H1 (cell line): ENCODE measurements around the gene SYTL1. TPM values are rescaled to one million over a fixed set of nuclear protein-coding genes. Genes with fewer than 3 reads are reported as not detected.

Experiments
- CTCF ChIA-PET: fragments of 300-600 bp; sonication (Branson Sonifier 250); formaldehyde crosslinking; loops from one replicate; lab custom pipeline; 2021; ENCODE audit not compliant: partially characterized antibody; lab: Charles Lee
- POLR2A ChIA-PET: fragments of 300-600 bp; sonication (Branson Sonifier 250); formaldehyde crosslinking; loops from one replicate; lab custom pipeline; 2021; ENCODE audit warnings: inconsistent platforms; ENCODE audit not compliant: partially characterized antibody; lab: Charles Lee
- DNase-seq, 2 experiments: peaks; one replicate each; pipeline versions ENCODE4 v3.0.0 to v3.0.0-alpha.2; 2010 to 2022; ENCODE audit warnings: low spot score in 2 of 2, low read depth in 1 of 2, mixed read lengths in 1 of 2
- FAIRE-seq: peaks from 2 replicates; lab custom pipeline; 2011; peaks lifted over from hg19 to GRCh38; lab: Jason Lieb, UNC
- H2AFZ ChIP-seq: 2 replicates; pipeline ENCODE4 v1.8.1; 2012; ENCODE audit warnings: low read length, inconsistent platforms
- H2AK5ac ChIP-seq: 2 replicates; pipeline ENCODE4 v1.6.1; 2013; ENCODE audit warnings: low read depth, low read length
- H2BK120ac ChIP-seq: replicated peaks from 2 replicates; pipeline ENCODE3; 2013; ENCODE audit warnings: low read depth, low read length, inconsistent platforms
- H2BK12ac ChIP-seq: 2 replicates; pipeline ENCODE4 v1.6.1; 2013; ENCODE audit warnings: low read depth, low read length
- H2BK15ac ChIP-seq: 2 replicates; pipeline ENCODE4 v1.6.1; 2013; ENCODE audit warnings: low read length
- H2BK20ac ChIP-seq: 2 replicates; pipeline ENCODE4 v1.6.1; 2013; ENCODE audit warnings: low read length
- H2BK5ac ChIP-seq: 2 replicates; pipeline ENCODE4 v1.6.1; 2013; ENCODE audit warnings: low read depth, low read length
- H3K14ac ChIP-seq: 2 replicates; pipeline ENCODE4 v1.6.1; 2013; ENCODE audit warnings: inconsistent platforms; ENCODE audit not compliant: insufficient read length
- H3K18ac ChIP-seq: 2 replicates; pipeline ENCODE4 v1.6.1; 2013; ENCODE audit warnings: low read length; ENCODE audit errors: extremely low read depth
- H3K23ac ChIP-seq: 2 replicates; pipeline ENCODE4 v1.6.1; 2013; ENCODE audit warnings: inconsistent platforms; ENCODE audit not compliant: insufficient read length
- H3K23me2 ChIP-seq: 2 replicates; pipeline ENCODE4 v1.6.1; 2013; ENCODE audit warnings: low read depth, low read length
- H3K27ac ChIP-seq: 2 replicates; pipeline ENCODE4 v1.6.1; 2011; ENCODE audit warnings: low read depth, low read length, inconsistent platforms
- H3K27me3 ChIP-seq, 4 experiments: replicated peaks in 1 of 4; 1 replicate in 1 of 4; 2 replicates in 3 of 4; pipeline versions ENCODE4 v1.6.1 to v1.8.1; 2011 to 2013; ENCODE audit warnings: low read length in 3 of 4, mild to moderate bottlenecking in 3 of 4, inconsistent platforms in 2 of 4, mixed read lengths in 2 of 4, moderate library complexity in 1 of 4; ENCODE audit not compliant: control insufficient read depth in 3 of 4, insufficient read depth in 3 of 4; ENCODE audit errors: extremely low read depth in 1 of 4
- H3K36me3 ChIP-seq, 4 experiments: 2 replicates each; pipeline versions ENCODE4 v1.6.1 to v1.8.1; 2011 to 2013; ENCODE audit warnings: mild to moderate bottlenecking in 4 of 4, low read length in 3 of 4, moderate library complexity in 2 of 4, control low read depth in 1 of 4, inconsistent platforms in 1 of 4; ENCODE audit not compliant: insufficient read depth in 4 of 4, control insufficient read depth in 2 of 4
- H3K4ac ChIP-seq: replicated peaks from 2 replicates; pipeline ENCODE3; 2013; ENCODE audit warnings: low read length, low read depth, mixed read lengths, inconsistent platforms; ENCODE audit not compliant: insufficient read length
- H3K4me1 ChIP-seq, 4 experiments: replicated peaks in 1 of 4; 1 replicate in 1 of 4; 2 replicates in 3 of 4; pipeline versions ENCODE4 v1.6.1 to v1.8.1; 2011 to 2013; ENCODE audit warnings: low read length in 3 of 4, inconsistent platforms in 2 of 4, mixed read lengths in 1 of 4; ENCODE audit not compliant: insufficient read depth in 4 of 4, control insufficient read depth in 3 of 4
- H3K4me2 ChIP-seq, 2 experiments: 2 replicates each; pipeline versions ENCODE4 v1.6.1 to v1.8.1; 2011 to 2013; ENCODE audit warnings: low read depth in 2 of 2, low read length in 2 of 2, control low read depth in 1 of 2, inconsistent platforms in 1 of 2, mild to moderate bottlenecking in 1 of 2; ENCODE audit not compliant: insufficient read depth in 1 of 2
- H3K4me3 ChIP-seq, 4 experiments: fragments of 200-600, 300-600 bp in 1 of 4; sonication (generic), shearing (Covaris generic), sonication (Bioruptor Twin) in 1 of 4; 2 replicates each; pipeline versions ENCODE4 v1.5.1 to v1.8.1; 2011 to 2016; ENCODE audit warnings: low read length in 4 of 4, low read depth in 3 of 4, control low read depth in 2 of 4, inconsistent platforms in 2 of 4, mild to moderate bottlenecking in 2 of 4, mixed read lengths in 1 of 4, moderate library complexity in 1 of 4; ENCODE audit not compliant: insufficient read depth in 2 of 4; ENCODE audit errors: extremely low read depth in 1 of 4
- H3K56ac ChIP-seq: replicated peaks from 2 replicates; pipeline ENCODE3; 2013; ENCODE audit warnings: low read depth, mild to moderate bottlenecking, mixed read lengths, low read length, inconsistent platforms; ENCODE audit not compliant: insufficient read length
- H3K79me1 ChIP-seq: 2 replicates; pipeline ENCODE4 v1.6.1; 2013; ENCODE audit warnings: low read depth, low read length, control low read depth
- H3K79me2 ChIP-seq, 2 experiments: 2 replicates each; pipeline versions ENCODE4 v1.6.1 to v1.8.1; 2012 to 2013; ENCODE audit warnings: low read length in 2 of 2, mild to moderate bottlenecking in 2 of 2, inconsistent platforms in 1 of 2; ENCODE audit not compliant: insufficient read depth in 2 of 2, control insufficient read depth in 1 of 2
- H3K9ac ChIP-seq, 4 experiments: replicated peaks in 1 of 4; 1 replicate in 1 of 4; 2 replicates in 3 of 4; pipeline versions ENCODE4 v1.6.1 to v1.8.1; 2011 to 2013; ENCODE audit warnings: low read depth in 3 of 4, low read length in 3 of 4, control low read depth in 2 of 4, mild to moderate bottlenecking in 2 of 4, moderate library complexity in 2 of 4, inconsistent platforms in 1 of 4; ENCODE audit errors: extremely low read depth in 1 of 4
- H3K9me3 ChIP-seq, 2 experiments: 2 replicates each; pipeline versions ENCODE4 v1.6.1 to v1.8.1; 2012 to 2013; ENCODE audit warnings: mild to moderate bottlenecking in 2 of 2, moderate library complexity in 2 of 2, control low read depth in 1 of 2, inconsistent platforms in 1 of 2, low read depth in 1 of 2, low read length in 1 of 2, mixed read lengths in 1 of 2; ENCODE audit not compliant: insufficient read depth in 2 of 2
- H4K20me1 ChIP-seq, 2 experiments: replicated peaks in 1 of 2; 2 replicates each; pipeline versions ENCODE3 to v1.8.1; 2011 to 2013; ENCODE audit warnings: inconsistent platforms in 2 of 2, low read length in 2 of 2, mild to moderate bottlenecking in 1 of 2; ENCODE audit not compliant: insufficient read depth in 2 of 2, control insufficient read depth in 1 of 2
- H4K5ac ChIP-seq: 2 replicates; pipeline ENCODE4 v1.6.1; 2013; ENCODE audit warnings: low read length, low read depth, mixed read lengths, inconsistent platforms; ENCODE audit not compliant: insufficient read length
- H4K8ac ChIP-seq: 2 replicates; pipeline ENCODE4 v1.8.0; 2013; ENCODE audit warnings: mild to moderate bottlenecking, moderate library complexity, low read length, inconsistent platforms; ENCODE audit not compliant: insufficient read depth; ENCODE audit errors: extremely low read depth
- H4K91ac ChIP-seq: replicated peaks from 2 replicates; pipeline ENCODE3; 2013; ENCODE audit warnings: low read length, mixed read lengths, inconsistent platforms; ENCODE audit not compliant: insufficient read length
- TEAD4 ChIP-seq: IDR thresholded peaks from 2 replicates; pipeline ENCODE4 v1.6.1; 2012; ENCODE audit warnings: low read depth, low read length, inconsistent platforms, mixed read lengths
- WGBS, 2 experiments: shearing (Covaris generic) in 1 of 2; methylation state at CpG; one replicate each; pipeline versions ENCODE4 v1.1.6 to v1.1.7; 2013 to 2015; ENCODE audit warnings: low lambda C conversion rate in 2 of 2, mixed read lengths in 2 of 2, inconsistent platforms in 1 of 2, low coverage in 1 of 2, missing lambda C conversion rate in 1 of 2; ENCODE audit not compliant: insufficient replicate concordance in 2 of 2, insufficient coverage in 1 of 2, insufficient read length in 1 of 2; ENCODE audit errors: extremely low coverage in 1 of 2, missing lambda C conversion rate in 1 of 2; 5-methylcytosine and 5-hydroxymethylcytosine counted together
- polyA plus RNA-seq, 7 experiments: library from polyadenylated mRNA; depleted of rRNA in 3 of 7; stranded (reverse) in 5 of 7; unstranded in 2 of 7; fragments of >200 nt in 5 of 7; fragments of 200-250 nt in 2 of 7; gene quantifications; 1 replicate in 5 of 7; 2 replicates in 1 of 7; 4 replicates in 1 of 7; pipeline versions ENCODE4 v1.2.1 to v1.2.3, GENCODE V29; 2011 to 2013; ENCODE audit warnings: missing spikeins in 2 of 7, mixed read lengths in 2 of 7
- total RNA-seq: library from RNA; stranded (reverse); fragmentation: NEBNext Ultra II Directional; extraction: Animal tissue kit (Norgen Biotek cat#: 25700); gene quantifications from 2 replicates; pipeline ENCODE4 v1.2.1, GENCODE V29; 2021
- TF ChIP-seq, protein P1 (sequence below): IDR thresholded peaks from 2 replicates; pipeline ENCODE4 v1.6.1; 2011; ENCODE audit warnings: low read depth, mild to moderate bottlenecking, low read length; ENCODE audit not compliant: insufficient read depth

SYTL1 gene
- total and polyA plus RNA-seq, 2 of the 8 experiments (the other 6 are each of a cell fraction or from before 2014, with no cell fraction given), result 6.4 to 19.5 TPM

DNA sequence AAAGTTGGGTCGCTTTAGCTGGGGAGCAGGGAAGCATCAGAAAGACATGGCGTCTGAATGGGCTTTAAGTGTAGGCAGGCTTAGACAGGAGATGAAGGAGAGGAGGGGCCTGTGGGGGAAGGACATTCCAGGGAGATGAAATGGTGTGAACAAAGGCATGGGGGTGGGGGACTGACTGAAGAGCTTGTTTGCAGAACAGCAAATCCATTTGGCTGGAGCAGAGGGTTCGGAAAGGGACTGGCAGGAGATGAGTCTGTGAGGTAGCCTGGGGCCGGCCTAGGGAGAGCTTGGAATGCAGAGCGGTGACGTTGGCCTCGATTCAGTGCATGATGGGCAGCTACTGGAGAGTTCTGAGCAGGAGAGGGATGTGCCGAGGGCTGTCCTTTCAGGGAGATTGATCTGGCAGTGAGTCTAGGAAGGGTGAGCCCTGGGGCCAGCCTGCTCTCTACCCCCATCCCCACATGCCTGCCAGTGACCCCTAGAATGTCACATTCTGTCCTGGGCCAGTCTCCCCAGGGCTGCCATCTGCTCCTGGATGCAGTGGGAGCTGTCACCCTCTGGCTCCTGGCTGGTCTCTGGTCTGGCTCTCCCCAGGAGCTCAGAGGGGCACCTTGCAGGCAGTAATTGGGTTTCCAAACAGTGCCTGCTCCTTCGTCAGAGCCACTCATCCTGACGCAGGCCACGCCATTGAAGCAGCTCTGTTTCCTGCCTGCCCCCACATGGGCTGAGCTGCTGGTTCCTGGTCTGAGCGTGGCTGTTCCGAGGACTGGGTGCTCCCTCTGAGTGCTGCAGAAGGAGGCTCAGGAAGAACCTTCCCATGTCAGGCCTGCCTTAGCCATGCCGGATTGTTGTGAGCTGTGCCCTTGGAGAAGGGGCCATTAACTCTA is 42.2 kb upstream of the SYTL1 start:
- ChIA-PET CTCF (interaction anchor here (0.6 to 17.9 kb wide), 39 partner anchors 9 to 372 kb away, joined by 3 to 321 read pairs (median 5); partner anchors contain the start of genes AHDC1, CD164L2, GPR3 and MAP3K6), POLR2A (interaction anchor here (0.9 to 2.4 kb wide), 9 partner anchors 8 to 106 kb away, joined by 3 to 8 read pairs (median 4); no protein-coding TSS in a partner anchor)
- Histone ChIP-seq H3K4me2 (no peak overlapping the region), H3K79me1 (no peaks in the 10 kb centered on the region), H3K4me3 (no peak overlapping the region), H2BK15ac (peak overlapping the region; percentile 81; the same call in 1 of the 2 replicates), H2BK5ac (peak overlapping the region; percentile 54; the same call in 1 of the 2 replicates), H3K56ac (no peak overlapping the region), H2AK5ac (peak overlapping the region; percentile 11; the same call in 1 of the 2 replicates), H3K18ac (no peak overlapping the region), H3K9me3 (no peaks in the 10 kb centered on the region), H4K91ac (no peak overlapping the region), H3K9ac (no peak overlapping the region), H3K23me2 (no peaks in the 10 kb centered on the region), H2AFZ (no peak overlapping the region), H3K36me3 (no peaks in the 10 kb centered on the region), H3K4me1 (peaks cover 0 to 22% (median 11%) of the 10 kb centered on the region in 4 experiments; a peak in 6 of 7 replicates), H3K27me3 (no peaks in the 10 kb centered on the region), H3K23ac (no peak overlapping the region), H4K8ac (no peak overlapping the region; the same call in 1 of the 2 replicates), H3K27ac (no peak overlapping the region), H2BK120ac (no peak overlapping the region), H4K5ac (no peak overlapping the region), H3K4ac (peak overlapping the region; percentile 39), H2BK12ac (no peak overlapping the region), H2BK20ac (no peak overlapping the region), H4K20me1 (no peaks in the 10 kb centered on the region), H3K14ac (no peak overlapping the region), H3K79me2 (no peaks in the 10 kb centered on the region)
- DNase-seq (no peak), FAIRE-seq (no peak)
- 83% methylated on average over 14 of the region's 14 CpGs; no CpG with 5 or more reads in 1 of the 2 experiments for WGBS, 2 experiments
- TF ChIP-seq, protein P1, sequence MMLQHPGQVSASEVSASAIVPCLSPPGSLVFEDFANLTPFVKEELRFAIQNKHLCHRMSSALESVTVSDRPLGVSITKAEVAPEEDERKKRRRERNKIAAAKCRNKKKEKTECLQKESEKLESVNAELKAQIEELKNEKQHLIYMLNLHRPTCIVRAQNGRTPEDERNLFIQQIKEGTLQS, result no peak
- peak; percentile 60; the same call in 1 of the 2 replicates for TF ChIP-seq TEAD4
